GM12874 (cell line): ENCODE results near the gene USH2A.

Experiments
- TF ChIP-seq, protein P1 (sequence below): IDR thresholded peaks from 2 replicates; pipeline ENCODE4 v1.5.1; 2011; ENCODE audit warnings: low read depth, mild to moderate bottlenecking, control low read depth, low read length, moderate library complexity; ENCODE audit not compliant: insufficient read depth

USH2A gene

DNA sequence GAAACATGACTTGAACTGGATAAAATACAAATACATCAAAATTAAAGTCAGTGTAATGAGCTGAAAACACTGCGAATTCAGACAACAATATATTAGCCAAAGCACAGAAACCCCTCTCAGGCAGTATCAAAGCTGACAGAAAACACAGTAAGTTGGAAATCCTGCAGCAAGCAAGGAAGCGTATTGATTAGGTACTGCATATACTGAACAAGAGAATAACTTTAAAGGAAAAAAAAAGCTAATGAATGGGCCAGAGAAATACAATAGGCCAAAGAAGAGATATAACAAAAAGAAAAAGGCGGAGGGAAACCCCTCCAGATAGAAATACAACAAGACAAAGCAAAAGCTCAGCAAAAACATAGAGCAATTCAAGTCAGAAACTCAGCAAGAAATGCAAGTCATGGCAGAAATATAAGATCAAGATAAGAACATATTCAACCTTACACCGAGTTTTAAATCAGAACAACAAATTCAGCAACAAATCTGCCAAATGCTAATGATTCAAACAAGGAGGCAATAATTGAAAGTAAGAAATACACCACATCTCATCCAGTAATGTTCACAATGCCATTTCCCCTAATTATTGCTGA is 299.0 kb downstream of the USH2A start:
- TF ChIP-seq, protein P1, sequence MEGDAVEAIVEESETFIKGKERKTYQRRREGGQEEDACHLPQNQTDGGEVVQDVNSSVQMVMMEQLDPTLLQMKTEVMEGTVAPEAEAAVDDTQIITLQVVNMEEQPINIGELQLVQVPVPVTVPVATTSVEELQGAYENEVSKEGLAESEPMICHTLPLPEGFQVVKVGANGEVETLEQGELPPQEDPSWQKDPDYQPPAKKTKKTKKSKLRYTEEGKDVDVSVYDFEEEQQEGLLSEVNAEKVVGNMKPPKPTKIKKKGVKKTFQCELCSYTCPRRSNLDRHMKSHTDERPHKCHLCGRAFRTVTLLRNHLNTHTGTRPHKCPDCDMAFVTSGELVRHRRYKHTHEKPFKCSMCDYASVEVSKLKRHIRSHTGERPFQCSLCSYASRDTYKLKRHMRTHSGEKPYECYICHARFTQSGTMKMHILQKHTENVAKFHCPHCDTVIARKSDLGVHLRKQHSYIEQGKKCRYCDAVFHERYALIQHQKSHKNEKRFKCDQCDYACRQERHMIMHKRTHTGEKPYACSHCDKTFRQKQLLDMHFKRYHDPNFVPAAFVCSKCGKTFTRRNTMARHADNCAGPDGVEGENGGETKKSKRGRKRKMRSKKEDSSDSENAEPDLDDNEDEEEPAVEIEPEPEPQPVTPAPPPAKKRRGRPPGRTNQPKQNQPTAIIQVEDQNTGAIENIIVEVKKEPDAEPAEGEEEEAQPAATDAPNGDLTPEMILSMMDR: no peak

DNA sequence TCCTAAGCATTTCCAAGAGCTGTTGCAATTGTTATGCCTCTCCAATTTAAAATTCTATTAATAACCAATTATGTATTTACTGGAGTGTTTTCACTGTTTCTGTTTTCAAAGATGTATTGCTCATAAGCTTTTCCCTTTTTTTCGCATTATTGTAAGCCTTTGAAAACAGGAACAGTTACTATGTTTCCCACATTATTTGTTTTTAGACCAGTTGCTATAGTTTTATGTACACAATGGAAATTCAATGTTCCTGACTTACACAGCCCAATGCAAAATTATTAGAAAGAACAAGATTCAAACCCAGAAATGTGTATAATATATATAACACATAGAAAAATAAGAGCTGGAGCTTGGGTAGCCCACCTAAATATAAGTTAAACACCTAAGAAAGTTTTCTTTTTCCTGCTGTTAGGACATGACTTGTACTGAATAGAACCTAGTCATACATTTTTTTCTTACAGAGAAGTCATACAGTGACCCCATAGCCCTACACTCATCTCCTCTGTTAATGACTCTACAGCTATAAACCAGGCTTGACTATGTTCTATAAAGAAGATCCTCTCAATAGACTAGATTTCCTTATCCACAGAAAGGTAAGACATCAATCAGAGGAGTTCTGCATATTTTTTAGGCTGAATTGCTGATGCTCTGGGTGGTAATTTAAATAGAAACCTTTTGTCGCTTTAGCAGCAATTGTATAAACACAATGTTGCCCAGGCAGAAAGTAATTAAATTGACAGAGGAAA is 299.6 kb downstream of the USH2A start:
- TF ChIP-seq, protein P1: no peak

DNA sequence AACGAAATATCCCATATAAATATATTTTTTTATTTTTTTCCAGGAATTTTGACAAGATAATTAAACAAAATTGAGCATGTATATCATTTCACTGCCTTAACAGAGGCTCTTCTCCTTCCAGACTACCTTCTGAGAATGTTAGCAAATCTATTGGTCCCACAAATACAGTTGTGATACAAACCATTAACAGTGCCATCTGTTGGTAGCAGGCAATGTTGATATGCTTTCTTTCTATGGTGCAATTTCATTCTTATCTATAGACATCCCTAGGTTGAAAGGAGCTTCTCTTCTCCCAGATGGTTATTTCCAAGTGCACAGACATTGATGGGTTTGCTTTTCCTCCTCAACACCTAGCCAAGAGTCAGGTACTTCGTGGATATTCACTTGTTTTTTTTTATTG is 303.6 kb downstream of the USH2A start:
- TF ChIP-seq, protein P1: peak; percentile 41; the same call in 1 of the 2 replicates

DNA sequence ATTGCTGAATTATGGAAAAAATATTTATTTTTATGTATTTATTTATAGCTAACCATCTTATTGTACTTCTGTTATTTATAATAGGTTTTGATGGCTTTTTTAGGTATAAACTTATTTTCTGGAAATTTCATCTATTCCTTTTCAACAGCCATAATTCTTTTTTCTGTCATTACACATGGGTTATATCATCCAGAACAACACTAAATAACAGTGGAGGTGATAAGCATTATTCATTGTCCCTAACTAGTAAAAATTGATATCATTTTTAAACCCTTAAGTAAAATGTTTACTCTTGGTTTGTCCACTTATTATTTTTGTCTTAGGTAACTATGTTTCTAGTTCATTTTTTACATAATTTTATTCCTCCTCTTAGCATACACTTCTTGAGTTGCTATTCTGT is 309.1 kb downstream of the USH2A start:
- TF ChIP-seq, protein P1: no peak

DNA sequence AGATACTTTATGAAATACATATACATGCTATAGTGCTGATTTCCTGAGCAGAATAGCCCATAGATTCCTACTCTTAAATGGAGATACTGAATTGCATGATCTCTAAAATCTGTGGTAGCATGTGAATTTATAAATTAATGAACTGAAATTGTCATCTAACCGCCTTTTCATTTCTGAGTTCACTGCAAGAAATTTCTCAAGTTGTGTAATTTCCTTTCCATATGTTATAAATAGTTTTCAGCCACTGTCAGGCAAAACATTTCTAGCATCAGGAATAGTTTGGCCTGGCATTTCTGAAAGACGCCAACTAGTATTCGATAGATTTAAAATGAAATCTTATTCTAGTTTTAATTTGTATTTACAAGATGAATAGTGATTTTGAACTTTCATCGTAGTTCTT is 310.1 kb downstream of the USH2A start:
- TF ChIP-seq, protein P1: no peak

DNA sequence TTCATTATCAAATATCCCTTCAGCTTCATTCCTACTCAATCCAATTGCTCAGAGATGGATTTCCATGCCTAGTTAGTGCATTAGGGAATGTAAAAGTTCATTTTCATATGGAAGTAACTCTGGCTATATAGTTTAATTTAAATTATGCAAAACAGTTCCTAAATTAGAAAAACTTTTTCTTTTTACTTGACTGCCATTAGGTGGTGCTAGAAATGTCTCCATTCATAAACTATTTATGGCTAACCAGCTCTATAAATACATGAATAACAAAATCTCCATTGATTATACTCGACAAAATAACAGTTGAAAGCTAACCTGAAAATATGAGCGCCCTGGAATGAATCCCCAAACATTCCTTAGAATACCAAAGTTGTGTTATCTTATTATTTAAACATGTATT is 311.4 kb downstream of the USH2A start:
- TF ChIP-seq, protein P1: no peak

DNA sequence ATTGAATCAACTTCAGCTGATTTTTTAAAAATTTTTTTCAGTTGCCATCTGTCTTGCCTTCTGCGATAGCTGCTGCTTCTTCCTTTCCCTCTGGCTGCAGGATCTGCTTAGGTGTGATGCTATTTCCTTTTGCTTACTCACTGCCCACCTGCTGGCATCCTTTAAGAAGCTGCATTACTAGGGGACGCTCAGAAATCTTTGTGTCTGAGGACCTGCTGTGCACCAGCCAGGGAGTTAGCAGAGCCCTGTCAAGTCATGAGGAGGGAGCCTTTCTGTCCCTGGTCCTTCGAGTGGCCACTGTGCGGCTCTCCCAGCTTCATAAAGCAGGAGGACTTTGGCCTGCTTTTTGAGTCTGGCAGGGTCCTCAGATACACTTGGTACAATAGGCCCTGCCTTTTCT is 327.8 kb downstream of the USH2A start:
- TF ChIP-seq, protein P1: no peak
